HG02885 (cell line): ENCODE data around the gene BRINP2.
"Not testable (repeated sequence)": the region's sequence is repeated elsewhere in the genome, so short reads cannot be mapped to it uniquely, and the experiment has no call there.

Source experiments
- ATAC-seq: cut with Tn5 transposase; IDR thresholded peaks from one replicate; pipeline ENCODE4 v1.9.1; 2021; ENCODE audit warnings: mild to moderate bottlenecking; ENCODE audit not compliant: unreplicated experiment, poor library complexity

The BRINP2 gene

GRCh38 chr1:177306019-177306415, 135.3 kb downstream of the BRINP2 start:
- ATAC-seq, result no peak

- ATAC-seq, result no peak
Observed at GRCh38 chr1:177306981-177307380, 136.2 kb downstream of the BRINP2 start.

- no peak for ATAC-seq
Observed at GRCh38 chr1:177307771-177308170, 137.0 kb downstream of the BRINP2 start.

- no peak for ATAC-seq
Observed at GRCh38 chr1:177309880-177310279, 139.1 kb downstream of the BRINP2 start.

- ATAC-seq, result no peak
Observed at GRCh38 chr1:177310326-177310725, 139.6 kb downstream of the BRINP2 start.

GRCh38 chr1:177311111-177311510, 140.4 kb downstream of the BRINP2 start:
- no peak for ATAC-seq

- ATAC-seq, result no peak
Observed at GRCh38 chr1:177311586-177311985, 140.8 kb downstream of the BRINP2 start.

GRCh38 chr1:177315261-177315660, 144.5 kb downstream of the BRINP2 start:
- ATAC-seq, result no peak

- ATAC-seq, result no peak
Observed at GRCh38 chr1:177315761-177316160, 145.0 kb downstream of the BRINP2 start.

GRCh38 chr1:177321434-177321833, 150.7 kb downstream of the BRINP2 start:
- not testable (repeated sequence) for ATAC-seq

GRCh38 chr1:177328251-177328650, 157.5 kb downstream of the BRINP2 start:
- ATAC-seq, result no peak

- ATAC-seq, result no peak
Observed at GRCh38 chr1:177329871-177330270, 159.1 kb downstream of the BRINP2 start.
